GM23338 (cell line): ENCODE results near the gene PCDHGA11.

Source experiments
- CREB1 ChIP-seq: fragments of 250-450 bp; sonication (Bioruptor Pico); IDR thresholded peaks from 2 replicates; pipeline ENCODE4 v1.5.0; 2020; ENCODE audit warnings: low read depth, mild to moderate bottlenecking, moderate library complexity
- CTCF ChIP-seq, 2 experiments: fragments of 200-600 bp in 1 of 2; sonication (generic) in 1 of 2; conservative IDR thresholded peaks; 2 replicates each; pipeline versions ENCODE4 v1.5.1 to v1.6.1; 2016 to 2017; ENCODE audit warnings: antibody characterized with exemption in 2 of 2, low read depth in 2 of 2, mild to moderate bottlenecking in 2 of 2, moderate library complexity in 1 of 2
- EZH2 ChIP-seq: fragments of 200-600 bp; sonication (generic); IDR thresholded peaks from one replicate; pipeline ENCODE4 v1.8.0; 2017; ENCODE audit warnings: antibody characterized with exemption, mild to moderate bottlenecking, low read depth; ENCODE audit not compliant: unreplicated experiment
- EZH2phosphoT487 ChIP-seq: fragments of 200-600 bp; sonication (generic); IDR thresholded peaks from one replicate; pipeline ENCODE4 v1.8.1; 2018; ENCODE audit warnings: antibody characterized with exemption; ENCODE audit not compliant: unreplicated experiment
- JUNB ChIP-seq: IDR thresholded peaks from one replicate; pipeline ENCODE4 v1.6.1; 2016; ENCODE audit warnings: antibody characterized with exemption; ENCODE audit not compliant: unreplicated experiment
- NANOG ChIP-seq: IDR thresholded peaks from 2 replicates; pipeline ENCODE4 v1.6.1; 2016; ENCODE audit warnings: antibody characterized with exemption, borderline replicate concordance
- POLR2AphosphoS5 ChIP-seq: IDR thresholded peaks from 2 replicates; pipeline ENCODE4 v1.6.1; 2016; ENCODE audit warnings: antibody characterized with exemption, low read depth
- STAT1 ChIP-seq: IDR thresholded peaks from one replicate; pipeline ENCODE4 v1.6.1; 2016; ENCODE audit warnings: antibody characterized with exemption; ENCODE audit not compliant: unreplicated experiment
- ZNF114 ChIP-seq: fragments of 250-450 bp; sonication (Bioruptor Pico); IDR thresholded peaks from 2 replicates; pipeline ENCODE4 v1.5.0; 2020; ENCODE audit warnings: mild to moderate bottlenecking, moderate library complexity
- ZNF331 ChIP-seq: fragments of 250-450 bp; sonication (Bioruptor Pico); IDR thresholded peaks from 2 replicates; pipeline ENCODE4 v1.5.0; 2020; ENCODE audit warnings: low read depth, mild to moderate bottlenecking, moderate library complexity
- TF ChIP-seq, protein P1 (sequence below): fragments of 250-450 bp; sonication (Bioruptor Pico); IDR thresholded peaks from 2 replicates; pipeline ENCODE4 v1.5.0; 2020; ENCODE audit warnings: mild to moderate bottlenecking, moderate library complexity
- TF ChIP-seq, protein P2 (sequence below): IDR thresholded peaks from one replicate; pipeline ENCODE4 v1.6.1; 2018; ENCODE audit warnings: antibody characterized with exemption; ENCODE audit not compliant: unreplicated experiment
- TF ChIP-seq, protein P3 (sequence below): IDR thresholded peaks from 2 replicates; pipeline ENCODE4 v1.6.1; 2016; ENCODE audit warnings: antibody characterized with exemption

DNA sequence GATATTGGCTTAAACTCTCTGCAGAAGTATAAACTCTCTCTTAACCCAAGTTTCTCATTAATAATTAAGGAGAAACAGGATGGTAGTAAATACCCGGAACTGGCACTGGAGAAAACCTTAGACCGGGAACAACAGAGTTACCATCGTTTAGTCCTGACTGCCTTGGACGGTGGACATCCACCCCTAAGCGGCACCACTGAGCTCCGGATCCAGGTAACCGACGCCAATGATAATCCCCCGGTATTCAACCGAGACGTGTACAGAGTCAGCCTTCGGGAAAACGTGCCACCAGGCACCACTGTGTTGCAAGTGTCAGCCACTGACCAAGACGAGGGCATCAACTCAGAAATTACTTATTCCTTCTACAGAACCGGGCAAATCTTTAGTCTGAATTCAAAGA is 22.2 kb upstream of the PCDHGA11 start:
- TF ChIP-seq CTCF (conservative IDR thresholded peaks at IDR 0.05; ENCODE audit: low read depth in 2 of 2): no peak
- TF ChIP-seq POLR2AphosphoS5: no peak
- no peak for TF ChIP-seq EZH2
- TF ChIP-seq, protein P1, sequence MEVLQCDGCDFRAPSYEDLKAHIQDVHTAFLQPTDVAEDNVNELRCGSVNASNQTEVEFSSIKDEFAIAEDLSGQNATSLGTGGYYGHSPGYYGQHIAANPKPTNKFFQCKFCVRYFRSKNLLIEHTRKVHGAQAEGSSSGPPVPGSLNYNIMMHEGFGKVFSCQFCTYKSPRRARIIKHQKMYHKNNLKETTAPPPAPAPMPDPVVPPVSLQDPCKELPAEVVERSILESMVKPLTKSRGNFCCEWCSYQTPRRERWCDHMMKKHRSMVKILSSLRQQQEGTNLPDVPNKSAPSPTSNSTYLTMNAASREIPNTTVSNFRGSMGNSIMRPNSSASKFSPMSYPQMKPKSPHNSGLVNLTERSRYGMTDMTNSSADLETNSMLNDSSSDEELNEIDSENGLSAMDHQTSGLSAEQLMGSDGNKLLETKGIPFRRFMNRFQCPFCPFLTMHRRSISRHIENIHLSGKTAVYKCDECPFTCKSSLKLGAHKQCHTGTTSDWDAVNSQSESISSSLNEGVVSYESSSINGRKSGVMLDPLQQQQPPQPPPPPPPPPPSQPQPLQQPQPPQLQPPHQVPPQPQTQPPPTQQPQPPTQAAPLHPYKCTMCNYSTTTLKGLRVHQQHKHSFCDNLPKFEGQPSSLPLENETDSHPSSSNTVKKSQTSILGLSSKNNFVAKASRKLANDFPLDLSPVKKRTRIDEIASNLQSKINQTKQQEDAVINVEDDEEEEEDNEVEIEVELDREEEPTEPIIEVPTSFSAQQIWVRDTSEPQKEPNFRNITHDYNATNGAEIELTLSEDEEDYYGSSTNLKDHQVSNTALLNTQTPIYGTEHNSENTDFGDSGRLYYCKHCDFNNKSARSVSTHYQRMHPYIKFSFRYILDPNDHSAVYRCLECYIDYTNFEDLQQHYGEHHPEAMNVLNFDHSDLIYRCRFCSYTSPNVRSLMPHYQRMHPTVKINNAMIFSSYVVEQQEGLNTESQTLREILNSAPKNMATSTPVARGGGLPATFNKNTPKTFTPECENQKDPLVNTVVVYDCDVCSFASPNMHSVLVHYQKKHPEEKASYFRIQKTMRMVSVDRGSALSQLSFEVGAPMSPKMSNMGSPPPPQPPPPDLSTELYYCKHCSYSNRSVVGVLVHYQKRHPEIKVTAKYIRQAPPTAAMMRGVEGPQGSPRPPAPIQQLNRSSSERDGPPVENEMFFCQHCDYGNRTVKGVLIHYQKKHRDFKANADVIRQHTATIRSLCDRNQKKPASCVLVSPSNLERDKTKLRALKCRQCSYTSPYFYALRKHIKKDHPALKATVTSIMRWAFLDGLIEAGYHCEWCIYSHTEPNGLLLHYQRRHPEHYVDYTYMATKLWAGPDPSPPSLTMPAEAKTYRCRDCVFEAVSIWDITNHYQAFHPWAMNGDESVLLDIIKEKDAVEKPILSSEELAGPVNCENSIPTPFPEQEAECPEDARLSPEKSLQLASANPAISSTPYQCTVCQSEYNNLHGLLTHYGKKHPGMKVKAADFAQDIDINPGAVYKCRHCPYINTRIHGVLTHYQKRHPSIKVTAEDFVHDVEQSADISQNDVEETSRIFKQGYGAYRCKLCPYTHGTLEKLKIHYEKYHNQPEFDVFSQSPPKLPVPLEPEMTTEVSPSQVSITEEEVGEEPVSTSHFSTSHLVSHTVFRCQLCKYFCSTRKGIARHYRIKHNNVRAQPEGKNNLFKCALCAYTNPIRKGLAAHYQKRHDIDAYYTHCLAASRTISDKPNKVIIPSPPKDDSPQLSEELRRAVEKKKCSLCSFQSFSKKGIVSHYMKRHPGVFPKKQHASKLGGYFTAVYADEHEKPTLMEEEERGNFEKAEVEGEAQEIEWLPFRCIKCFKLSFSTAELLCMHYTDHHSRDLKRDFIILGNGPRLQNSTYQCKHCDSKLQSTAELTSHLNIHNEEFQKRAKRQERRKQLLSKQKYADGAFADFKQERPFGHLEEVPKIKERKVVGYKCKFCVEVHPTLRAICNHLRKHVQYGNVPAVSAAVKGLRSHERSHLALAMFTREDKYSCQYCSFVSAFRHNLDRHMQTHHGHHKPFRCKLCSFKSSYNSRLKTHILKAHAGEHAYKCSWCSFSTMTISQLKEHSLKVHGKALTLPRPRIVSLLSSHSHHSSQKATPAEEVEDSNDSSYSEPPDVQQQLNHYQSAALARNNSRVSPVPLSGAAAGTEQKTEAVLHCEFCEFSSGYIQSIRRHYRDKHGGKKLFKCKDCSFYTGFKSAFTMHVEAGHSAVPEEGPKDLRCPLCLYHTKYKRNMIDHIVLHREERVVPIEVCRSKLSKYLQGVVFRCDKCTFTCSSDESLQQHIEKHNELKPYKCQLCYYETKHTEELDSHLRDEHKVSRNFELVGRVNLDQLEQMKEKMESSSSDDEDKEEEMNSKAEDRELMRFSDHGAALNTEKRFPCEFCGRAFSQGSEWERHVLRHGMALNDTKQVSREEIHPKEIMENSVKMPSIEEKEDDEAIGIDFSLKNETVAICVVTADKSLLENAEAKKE (CRISPR knock-in tag): no peak
- TF ChIP-seq ZNF114 (CRISPR knock-in tag): no peak
- TF ChIP-seq, protein P2, sequence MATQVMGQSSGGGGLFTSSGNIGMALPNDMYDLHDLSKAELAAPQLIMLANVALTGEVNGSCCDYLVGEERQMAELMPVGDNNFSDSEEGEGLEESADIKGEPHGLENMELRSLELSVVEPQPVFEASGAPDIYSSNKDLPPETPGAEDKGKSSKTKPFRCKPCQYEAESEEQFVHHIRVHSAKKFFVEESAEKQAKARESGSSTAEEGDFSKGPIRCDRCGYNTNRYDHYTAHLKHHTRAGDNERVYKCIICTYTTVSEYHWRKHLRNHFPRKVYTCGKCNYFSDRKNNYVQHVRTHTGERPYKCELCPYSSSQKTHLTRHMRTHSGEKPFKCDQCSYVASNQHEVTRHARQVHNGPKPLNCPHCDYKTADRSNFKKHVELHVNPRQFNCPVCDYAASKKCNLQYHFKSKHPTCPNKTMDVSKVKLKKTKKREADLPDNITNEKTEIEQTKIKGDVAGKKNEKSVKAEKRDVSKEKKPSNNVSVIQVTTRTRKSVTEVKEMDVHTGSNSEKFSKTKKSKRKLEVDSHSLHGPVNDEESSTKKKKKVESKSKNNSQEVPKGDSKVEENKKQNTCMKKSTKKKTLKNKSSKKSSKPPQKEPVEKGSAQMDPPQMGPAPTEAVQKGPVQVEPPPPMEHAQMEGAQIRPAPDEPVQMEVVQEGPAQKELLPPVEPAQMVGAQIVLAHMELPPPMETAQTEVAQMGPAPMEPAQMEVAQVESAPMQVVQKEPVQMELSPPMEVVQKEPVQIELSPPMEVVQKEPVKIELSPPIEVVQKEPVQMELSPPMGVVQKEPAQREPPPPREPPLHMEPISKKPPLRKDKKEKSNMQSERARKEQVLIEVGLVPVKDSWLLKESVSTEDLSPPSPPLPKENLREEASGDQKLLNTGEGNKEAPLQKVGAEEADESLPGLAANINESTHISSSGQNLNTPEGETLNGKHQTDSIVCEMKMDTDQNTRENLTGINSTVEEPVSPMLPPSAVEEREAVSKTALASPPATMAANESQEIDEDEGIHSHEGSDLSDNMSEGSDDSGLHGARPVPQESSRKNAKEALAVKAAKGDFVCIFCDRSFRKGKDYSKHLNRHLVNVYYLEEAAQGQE: no peak
- no peak for TF ChIP-seq EZH2phosphoT487
- TF ChIP-seq ZNF331 (CRISPR knock-in tag): no peak
- no peak for TF ChIP-seq CREB1 (CRISPR knock-in tag)
- TF ChIP-seq, protein P3, sequence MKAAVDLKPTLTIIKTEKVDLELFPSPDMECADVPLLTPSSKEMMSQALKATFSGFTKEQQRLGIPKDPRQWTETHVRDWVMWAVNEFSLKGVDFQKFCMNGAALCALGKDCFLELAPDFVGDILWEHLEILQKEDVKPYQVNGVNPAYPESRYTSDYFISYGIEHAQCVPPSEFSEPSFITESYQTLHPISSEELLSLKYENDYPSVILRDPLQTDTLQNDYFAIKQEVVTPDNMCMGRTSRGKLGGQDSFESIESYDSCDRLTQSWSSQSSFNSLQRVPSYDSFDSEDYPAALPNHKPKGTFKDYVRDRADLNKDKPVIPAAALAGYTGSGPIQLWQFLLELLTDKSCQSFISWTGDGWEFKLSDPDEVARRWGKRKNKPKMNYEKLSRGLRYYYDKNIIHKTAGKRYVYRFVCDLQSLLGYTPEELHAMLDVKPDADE: no peak
- TF ChIP-seq STAT1: no peak
- TF ChIP-seq JUNB: no peak
- TF ChIP-seq NANOG: no peak
